DMS53 treated with DMSO at 0.1 percent for 48 hours (cell line): Measurements from ENCODE around the gene YWHAG.
"Not testable (repeated sequence)": the region's sequence is repeated elsewhere in the genome, so short reads cannot be mapped to it uniquely, and the experiment has no call there.

Experiments
- DNase-seq: peaks from one replicate; lab custom pipeline; 2025; ENCODE audit not compliant: unreplicated experiment; lab: John Stamatoyannopoulos, UW

YWHAG gene

DNA sequence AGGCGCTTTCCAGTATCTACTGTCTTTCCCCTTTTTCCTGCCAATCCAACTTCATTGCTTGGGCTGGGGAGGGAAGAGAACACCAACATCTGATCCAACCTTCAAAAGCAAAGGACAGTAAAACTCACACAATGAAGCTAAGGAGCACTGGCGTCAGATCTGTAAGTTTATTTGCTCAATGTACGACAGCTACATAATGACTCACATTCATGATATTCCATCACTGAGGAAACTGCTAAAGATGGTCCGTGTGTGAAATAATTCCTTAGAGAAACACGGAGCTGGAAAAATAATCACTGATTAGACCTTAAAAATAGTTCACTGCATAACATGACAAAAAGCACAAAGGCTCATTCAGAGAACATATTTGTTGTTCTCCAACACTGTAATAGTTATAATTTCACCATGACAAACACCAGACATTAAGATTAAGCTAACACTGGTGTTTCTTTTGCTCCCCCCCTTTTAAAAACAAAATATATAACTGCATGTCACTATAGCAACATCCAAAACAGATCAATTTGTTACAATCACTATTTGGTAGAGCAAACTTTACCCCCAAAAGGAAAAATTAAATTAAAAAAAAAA lies 32.1 kb downstream of the YWHAG start:
- DNase-seq: no peak

DNA sequence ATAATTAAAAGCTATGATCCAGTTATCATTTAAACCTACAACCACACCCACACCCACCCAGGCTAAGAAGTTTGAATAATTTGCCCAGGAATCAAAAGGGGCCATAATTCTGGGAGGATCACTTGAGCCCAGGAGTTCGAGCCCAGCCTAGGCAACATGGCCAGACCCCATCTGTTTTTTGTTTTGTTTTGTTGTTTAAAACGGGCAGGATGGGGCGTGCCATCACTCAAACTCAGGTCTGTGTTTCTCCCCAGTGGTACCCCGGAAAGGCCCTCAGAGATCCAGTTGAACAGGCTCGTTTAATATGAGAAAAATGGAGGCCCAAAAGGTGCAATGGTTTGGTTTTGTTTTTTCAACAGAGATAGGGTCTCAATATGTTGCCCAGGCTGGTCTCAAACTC lies 33.0 kb downstream of the YWHAG start:
- DNase-seq: no peak

DNA sequence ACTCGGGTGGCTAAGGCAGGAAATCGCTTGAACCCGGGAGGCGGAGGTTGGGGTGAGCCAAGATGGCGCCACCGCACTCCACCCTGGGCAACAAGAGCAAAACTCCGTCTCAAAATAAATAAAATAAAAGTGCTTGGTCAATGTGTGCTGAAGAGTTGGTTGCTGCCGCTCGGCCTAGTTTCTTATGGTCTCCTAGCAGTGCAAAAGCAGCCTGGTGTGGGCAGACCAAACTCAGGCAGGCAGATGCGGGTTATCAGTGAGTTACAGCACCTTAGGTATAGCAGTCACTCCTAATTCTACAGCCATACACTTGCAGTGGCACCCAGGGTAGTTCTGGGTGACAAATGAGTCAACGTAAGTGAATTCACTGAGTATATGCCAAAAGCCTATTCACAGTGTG lies 33.7 kb downstream of the YWHAG start:
- DNase-seq: no peak

DNA sequence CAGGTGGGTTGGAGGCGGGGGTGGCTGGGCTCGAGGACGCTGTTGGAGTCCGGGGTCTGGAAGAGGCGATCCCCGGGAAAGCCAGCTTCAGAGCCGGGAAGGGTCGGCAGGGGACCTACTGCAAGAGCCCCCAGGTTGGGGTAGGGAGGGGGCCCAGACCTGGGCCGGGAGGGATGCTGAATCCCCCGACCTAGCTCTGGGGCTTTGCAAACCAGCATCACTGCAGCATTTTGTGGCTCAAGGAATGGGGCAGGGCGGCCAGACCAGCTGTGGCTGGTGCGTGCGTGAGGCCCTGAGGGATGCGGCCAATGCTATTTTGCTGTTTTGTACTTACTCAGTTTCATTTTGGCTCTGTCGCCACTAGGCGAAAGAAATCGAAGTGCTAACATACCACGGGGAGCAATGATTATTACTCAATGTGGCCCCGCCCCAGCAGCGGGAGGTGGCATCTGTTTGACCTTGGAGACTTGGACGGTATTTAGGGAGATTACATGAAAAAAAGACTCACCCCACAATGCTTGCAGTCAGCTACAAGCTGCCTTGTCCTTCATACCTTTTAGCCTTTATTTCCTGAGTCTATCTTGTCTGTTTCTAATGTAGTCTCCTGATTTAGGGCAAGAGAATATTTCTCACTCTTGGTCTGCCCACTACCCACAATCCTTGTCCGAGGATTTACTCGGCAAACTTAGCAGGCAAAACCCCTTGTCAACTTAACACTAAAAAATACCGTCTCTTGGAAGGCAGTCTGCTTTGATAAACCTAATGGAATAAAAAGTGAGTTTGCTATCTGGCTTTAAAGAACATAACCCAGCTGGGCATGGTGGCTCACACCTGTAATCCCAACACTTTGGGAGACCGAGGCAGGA lies 40.1 kb downstream of the YWHAG start:
- DNase-seq: peak; percentile 71

DNA sequence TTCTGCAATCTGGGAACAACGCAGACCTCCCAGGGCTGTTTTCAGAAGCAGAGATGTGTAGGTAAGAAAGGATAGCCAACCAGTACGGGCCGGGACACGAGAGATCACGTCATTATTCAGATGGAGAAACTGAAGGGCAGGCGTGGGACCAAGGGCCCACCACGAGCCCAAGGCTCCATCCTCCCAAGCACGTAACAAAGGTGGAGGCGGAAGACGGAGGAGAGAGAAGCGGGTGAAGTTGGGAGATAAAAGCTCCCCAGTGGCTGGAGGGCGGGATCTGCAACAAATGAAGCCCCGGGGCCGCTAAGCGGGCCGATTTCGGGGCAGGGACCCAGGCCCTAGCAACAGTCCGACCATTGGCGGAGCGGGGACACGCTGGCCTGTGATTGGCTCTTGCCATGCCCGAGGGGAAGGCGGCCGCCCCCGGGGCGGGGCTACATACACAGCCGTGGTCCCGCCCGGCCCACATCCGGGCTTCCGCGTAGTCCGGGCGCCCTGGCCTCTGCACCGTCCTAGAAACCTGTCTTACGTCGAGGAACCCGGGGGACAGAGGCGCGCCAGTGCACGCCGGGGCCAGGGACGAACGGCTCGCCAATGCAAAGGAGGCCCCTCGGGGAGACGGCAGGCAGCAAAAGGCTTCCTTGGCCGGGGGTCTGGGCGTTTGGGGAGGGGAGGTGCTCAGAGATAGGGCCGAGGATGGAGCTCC lies 40.9 kb downstream of the YWHAG start:
- peak; percentile 99 for DNase-seq

DNA sequence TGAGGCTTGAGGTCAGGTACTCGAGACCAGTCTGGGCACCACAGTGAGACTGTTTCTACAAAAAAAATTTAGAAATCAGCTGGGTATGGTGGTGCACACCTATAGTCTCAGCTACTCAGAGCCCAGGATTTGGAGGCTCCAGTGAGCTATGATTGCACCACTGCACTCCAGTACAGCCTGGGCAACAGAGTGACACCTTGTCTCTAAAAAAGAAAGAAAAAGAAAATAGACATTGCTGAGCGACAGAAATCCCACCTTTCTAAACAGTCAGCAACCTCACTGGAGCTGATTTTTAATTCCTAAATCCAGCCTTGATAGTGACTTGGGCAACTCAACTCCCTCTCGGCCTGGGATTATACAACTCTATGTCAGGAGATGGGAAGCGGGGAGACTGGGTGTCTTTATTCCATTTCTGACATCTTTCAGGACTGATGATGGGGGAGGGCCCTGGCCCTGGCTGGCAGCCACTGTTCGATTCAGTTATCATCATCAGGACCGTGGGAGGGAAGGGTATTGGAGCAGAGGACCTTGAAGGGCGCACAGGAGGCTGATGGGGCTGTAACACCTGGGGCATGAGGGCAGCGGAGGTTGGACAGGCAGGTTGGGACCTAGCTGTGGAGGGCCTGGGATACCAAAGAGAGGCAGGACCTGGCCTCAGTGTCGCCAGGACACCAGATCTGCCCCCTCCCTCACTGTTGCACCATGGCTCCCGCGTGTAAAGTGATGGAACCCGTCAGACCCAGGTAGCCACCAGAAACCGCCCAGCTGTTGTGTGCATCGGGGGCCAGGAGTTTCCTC lies 41.6 kb downstream of the YWHAG start:
- no peak for DNase-seq

DNA sequence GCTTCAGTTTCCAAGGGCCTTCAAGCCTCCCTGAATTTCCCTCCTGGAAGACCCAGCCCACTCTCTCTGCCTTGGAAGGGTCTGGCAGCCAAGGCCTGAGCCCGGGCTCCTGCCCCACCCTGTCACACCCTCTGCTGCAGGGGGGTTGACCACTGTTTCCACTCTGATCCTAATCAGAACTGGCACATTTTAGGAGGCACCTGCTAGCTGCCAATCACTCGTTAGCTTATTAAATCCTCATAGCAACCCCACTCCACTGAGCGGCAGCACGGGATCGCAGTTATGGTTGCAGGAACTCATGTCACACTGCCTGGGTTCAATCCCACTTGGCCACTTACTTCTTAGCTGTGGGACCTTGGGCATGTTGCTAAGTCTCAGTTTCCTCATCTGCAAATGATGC lies 43.4 kb downstream of the YWHAG start:
- DNase-seq: no peak

DNA sequence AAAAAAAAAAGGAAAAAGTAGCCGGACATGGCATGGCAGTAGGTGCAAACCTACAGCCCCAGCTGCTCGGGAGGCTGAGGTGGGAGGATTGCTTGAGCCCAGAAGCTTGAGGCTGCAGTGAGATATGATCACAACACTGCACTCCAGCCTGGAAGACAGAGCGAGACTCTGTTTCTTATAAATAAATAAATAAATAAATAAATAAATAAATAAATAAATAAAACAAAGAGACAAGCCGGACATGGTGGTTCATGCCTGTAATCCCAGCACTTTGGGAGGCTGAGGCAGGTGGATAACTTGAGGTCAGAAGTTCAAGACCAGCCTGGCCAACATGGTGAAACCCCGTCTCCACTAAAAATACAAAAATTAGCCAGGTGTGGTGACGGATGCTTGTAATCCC lies 44.1 kb downstream of the YWHAG start:
- DNase-seq: not testable (repeated sequence)

DNA sequence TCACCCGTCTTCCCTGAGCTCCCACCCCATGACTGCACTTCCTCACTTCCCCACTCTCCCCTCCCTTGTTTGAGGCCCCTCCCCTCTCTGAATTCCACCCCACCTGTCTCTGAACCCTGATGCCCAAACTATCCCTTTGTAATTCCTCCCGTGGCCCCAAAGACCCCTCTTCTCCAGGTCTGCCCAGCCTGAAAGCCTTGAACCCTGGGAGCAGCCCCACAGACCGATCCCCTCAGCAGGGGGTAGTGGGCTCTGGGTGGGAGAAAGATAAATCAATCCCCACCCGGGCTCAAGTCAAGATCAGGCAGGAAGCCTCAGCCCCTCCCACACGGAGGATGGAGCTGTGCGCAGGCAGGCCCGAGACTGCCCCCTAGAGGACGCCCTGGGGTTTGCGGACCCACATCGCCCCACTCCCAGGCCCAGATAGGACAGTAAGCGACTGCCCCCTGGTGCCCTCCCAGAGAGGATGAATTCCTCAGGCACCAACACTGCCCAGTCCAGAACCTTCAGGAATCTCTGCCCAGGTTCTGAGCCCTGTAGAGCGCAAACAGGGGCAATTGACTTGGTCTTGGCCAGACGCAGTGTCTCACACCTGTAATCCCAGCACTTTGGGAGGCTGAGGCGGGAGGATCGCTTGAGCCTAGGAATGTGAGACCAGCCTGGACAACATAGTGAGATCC lies 44.6 kb downstream of the YWHAG start:
- peak; percentile 97 for DNase-seq

DNA sequence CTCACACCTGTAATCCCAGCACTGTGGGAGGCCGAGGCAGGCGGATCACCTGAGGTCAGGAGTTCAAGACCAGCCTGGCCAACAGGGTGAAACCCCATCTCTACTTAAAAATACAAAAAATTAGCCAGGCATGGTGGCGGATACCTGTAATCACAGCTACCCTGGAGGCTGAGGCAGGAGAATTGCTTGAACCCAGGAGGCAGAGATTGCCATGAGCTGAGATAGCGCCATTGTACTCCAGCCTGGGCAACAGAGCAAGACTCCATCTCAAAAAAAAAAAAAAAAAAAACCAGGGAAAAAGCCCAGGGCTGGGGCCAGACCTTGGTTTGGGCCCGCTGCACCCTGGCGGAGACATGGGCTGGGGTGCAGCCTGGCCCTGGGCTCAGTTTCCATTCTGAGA lies 47.0 kb downstream of the YWHAG start:
- not testable (repeated sequence) for DNase-seq

DNA sequence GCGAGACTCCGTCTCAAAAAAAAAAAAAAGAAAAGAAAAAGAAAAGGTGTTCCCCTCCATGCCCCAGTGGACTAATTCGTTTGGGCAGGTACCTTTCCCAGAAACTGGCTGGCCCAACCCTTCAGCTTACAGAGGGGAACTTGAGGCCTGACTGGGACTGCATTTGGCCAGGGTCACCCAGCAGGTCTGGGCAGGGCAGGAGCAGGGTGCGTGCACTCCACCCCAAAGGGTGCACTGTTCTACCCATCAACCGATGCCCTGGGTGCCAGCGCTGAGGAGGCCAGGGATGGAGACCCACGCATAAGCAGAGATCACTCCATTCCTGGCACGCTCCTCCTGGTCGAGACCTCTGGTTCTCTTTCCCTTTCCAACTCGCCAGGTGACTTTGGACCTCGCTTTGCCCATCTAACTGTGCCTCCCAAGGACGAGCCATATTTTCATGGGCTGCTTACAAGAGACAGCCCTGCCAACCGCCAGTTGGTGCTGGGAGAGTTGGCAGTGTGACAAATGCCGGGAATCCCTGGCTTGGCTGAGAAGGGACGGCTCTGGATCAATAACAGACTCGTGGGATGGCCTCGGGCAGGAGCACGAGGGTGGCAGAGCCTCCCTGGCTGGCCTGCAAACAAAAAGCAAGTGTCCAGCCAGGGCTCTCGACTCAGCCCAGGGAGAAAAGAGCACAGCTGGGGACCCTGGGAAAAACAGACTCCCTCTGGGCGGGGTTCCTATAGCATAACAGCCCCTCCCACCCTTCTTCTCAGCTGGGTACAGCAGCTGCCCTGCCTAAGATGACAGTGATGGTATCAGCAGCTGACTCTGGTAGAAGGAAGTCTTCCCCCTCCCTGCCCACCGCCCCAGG lies 48.5 kb downstream of the YWHAG start:
- no peak for DNase-seq

DNA sequence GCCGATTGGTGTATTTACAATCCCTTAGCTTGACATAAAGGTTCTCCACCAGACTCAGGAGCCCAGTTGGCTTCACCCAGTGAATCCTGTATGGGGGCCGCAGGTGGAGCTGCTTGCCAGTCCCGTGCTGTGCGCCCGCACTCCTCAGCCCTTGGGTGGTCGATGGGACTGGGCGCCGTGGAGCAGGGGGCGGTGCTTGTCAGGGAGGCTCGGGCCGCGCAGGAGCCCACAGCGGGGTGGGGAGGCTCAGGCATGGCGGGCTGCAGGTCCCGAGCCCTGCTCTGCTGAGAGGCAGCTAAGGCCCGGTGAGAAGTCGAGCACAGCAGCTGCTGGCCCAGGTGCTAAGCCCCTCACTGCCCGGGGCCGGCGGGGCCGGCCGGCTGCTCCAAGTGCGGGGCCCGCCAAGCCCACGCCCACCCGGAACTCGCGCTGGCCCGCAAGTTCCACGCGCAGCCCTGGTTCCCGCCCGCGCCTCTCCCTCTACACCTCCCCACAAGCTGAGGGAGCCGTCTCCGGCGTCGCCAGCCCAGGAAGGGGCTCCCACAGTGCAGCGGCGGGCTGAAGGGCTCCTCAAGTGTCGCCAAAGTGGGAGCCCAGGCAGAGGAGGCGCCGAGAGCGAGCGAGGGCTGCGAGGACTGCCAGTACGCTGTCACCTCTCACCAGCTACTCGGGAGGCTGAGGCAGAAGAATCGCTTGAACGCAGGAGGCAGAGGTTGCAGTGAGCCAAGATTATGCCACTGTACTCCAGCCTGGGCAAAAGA lies 49.3 kb downstream of the YWHAG start:
- not testable (repeated sequence) for DNase-seq

DNA sequence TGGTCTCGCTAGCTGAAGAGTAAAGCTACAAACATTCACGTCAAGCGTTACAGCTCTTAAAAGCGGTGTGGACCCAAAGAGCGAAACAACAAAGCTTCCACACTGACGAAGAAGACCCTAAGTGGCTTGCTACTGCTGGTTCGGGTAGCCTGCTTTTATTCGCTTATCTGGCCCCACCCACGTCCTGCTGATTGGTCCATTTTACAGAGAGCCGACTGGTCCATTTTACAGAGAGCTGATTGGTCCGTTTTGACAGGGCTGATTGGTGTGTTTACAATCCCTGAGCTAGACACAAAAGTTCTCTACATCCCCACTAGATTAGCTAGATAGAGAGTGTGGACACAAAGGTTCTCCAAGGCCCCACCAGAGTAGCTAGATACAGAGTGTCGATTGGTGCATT lies 49.9 kb downstream of the YWHAG start:
- not testable (repeated sequence) for DNase-seq

DNA sequence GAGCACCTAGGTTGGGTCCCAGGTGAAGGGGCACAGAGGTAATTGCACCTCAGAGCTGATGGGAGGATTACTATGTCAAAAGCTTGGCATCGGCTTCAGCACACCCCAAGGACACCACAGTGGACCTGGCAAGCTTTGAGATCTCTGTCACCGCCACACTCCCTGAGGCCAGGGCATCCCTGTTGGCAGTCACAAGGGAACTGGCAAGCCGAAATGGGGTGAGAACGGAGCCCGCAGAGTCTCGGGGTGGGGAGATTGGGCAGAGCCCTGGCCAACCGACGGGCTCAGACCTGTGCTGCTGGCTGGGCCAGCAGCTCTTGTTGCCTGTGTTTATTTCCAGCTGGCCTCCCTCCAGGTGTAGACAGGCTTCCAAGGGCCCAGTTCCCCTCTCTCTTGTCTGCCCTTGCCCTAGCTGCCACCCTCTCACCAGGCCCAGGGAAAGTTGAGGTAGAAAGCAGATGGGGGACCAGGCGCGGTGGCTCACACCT lies 53.9 kb downstream of the YWHAG start:
- DNase-seq: no peak

DNA sequence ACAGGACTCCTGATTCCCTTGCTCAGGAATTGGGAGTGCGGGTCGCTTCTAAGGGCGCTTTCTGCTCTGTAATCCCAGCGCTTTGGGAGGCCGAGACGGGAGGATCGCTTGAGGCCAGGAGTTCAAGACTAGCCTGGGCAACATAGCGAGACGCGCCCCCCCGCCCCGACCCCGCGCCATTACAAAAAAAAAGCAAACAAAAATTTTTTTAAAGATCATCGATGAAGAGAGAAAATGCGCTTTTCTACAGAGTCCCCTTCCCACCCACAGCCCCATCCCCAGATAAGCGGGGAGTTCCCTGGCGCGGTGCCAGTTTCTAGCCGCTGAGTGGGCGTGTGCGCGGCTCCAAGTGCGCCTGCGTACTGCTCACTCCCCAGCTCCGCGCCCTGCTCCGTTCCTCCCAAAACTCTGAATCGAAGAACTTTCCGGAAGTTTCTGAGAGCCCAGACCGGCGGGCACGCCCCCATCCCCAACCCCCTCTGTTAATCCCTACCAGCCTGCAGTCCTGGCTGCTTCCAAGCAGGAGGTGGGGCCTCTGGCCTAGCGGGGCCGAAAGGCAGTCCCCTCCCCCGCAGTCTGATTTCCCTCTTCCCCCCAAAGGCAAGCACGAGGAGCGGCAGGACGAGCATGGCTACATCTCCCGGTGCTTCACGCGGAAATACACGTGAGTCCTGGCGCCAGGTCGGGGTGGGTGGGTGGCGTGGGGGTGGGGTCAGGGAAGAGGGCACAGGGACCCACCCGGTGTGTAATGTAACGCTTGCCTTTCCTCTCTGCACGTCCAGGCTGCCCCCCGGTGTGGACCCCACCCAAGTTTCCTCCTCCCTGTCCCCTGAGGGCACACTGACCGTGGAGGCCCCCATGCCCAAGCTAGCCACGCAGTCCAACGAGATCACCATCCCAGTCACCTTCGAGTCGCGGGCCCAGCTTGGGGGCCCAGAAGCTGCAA lies 55.3 kb downstream of the YWHAG start:
- DNase-seq: peak; percentile 96

DNA sequence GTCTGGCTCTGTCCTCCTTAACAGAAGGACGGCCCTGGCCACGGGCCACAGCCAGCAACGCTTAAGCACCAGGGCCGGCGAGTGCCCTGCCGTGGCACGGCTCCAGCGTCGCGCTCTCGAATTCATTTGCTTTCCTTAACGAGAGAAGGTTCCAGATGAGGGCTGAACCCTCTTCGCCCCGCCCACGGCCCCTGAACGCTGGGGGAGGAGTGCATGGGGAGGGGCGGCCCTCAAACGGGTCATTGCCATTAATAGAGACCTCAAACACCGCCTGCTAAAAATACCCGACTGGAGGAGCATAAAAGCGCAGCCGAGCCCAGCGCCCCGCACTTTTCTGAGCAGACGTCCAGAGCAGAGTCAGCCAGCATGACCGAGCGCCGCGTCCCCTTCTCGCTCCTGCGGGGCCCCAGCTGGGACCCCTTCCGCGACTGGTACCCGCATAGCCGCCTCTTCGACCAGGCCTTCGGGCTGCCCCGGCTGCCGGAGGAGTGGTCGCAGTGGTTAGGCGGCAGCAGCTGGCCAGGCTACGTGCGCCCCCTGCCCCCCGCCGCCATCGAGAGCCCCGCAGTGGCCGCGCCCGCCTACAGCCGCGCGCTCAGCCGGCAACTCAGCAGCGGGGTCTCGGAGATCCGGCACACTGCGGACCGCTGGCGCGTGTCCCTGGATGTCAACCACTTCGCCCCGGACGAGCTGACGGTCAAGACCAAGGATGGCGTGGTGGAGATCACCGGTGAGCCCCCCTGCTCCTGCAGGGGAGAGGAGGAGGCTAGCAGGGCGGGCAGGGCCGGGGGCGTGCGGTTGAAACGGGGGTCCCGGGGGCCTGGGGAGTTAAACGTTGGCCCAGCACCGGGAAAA lies 56.2 kb downstream of the YWHAG start, which contains the start of gene HSPB1:
Gene HSPB1, plus strand, starts transcription at position 327 of the 855 bp plus-strand sequence. Its CDS starts 40 bp downstream, at position 367.
- DNase-seq: peak; percentile 96

DNA sequence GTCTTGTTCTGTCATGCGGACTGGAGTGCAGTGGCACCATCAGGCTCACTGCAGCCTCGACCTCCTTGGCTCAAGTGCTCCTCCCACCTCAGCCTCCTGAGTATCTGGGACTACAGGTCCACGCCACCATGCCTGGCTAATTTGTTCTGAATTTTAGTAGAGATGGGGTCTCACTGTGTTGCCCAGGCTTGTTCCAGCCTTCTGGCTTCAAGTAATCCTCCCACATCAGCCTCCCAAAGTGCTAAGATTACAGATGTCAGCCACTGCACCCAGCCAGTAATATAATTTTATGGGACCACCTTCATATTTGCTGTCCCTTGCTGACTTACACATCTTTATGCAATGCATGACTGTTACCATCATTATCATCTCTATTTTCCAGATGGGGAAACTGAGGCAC lies 57.8 kb downstream of the YWHAG start:
- DNase-seq: no peak
